B cell (primary cell): ENCODE measurements around the gene NLGN4Y. TPM values are rescaled to one million over a fixed set of nuclear protein-coding genes. Genes with fewer than 3 reads are reported as not detected.

ENCODE experiments used
- ATAC-seq: fragments of 200-7000 bp; cut with Tn5 transposase; one replicate; pipeline ENCODE4 v1.10.0; 2021; ENCODE audit warnings: low read depth, mild to moderate bottlenecking, moderate number of reproducible peaks, moderate library complexity
- CTCF ChIA-PET: fragments of 350-600 bp; sonication (Branson Sonifier 250); formaldehyde crosslinking; loops from one replicate; lab custom pipeline; 2021; ENCODE audit warnings: antibody characterized with exemption, inconsistent platforms; lab: Charles Lee
- POLR2A ChIA-PET: fragments of 350-600 bp; sonication (Branson Sonifier 250); formaldehyde crosslinking; loops from one replicate; lab custom pipeline; 2021; ENCODE audit warnings: antibody characterized with exemption; lab: Charles Lee
- DNase-seq: peaks from one replicate; pipeline ENCODE4 v3.0.0; 2013
- H2AFZ ChIP-seq: 2 replicates; pipeline ENCODE4 v1.6.1; 2012; ENCODE audit warnings: mild to moderate bottlenecking, low read depth, low read length; ENCODE audit not compliant: insufficient read depth, poor library complexity, severe bottlenecking
- H3K27ac ChIP-seq, 2 donors: 1 replicate in 1 of 2; 2 replicates in 1 of 2; pipeline ENCODE4 v1.5.1; 2012 to 2013; ENCODE audit warnings: low read length in 2 of 2, mild to moderate bottlenecking in 2 of 2, moderate library complexity in 1 of 2
- H3K27me3 ChIP-seq, 4 experiments: fragments of 200-600 bp in 1 of 4; sonication (generic) in 1 of 4; replicated peaks in 1 of 4; 1 replicate in 2 of 4; 2 replicates in 2 of 4; pipeline versions ENCODE4 v1.6.1 to v1.7.0; 2013 to 2016; ENCODE audit warnings: low read length in 3 of 4, mild to moderate bottlenecking in 2 of 4, mixed read lengths in 1 of 4, moderate library complexity in 1 of 4; ENCODE audit not compliant: insufficient read depth in 4 of 4, control insufficient read depth in 3 of 4; ENCODE audit errors: control extremely low read depth in 1 of 4
- H3K36me3 ChIP-seq, 2 experiments: replicated peaks in 1 of 2; 1 replicate in 1 of 2; 2 replicates in 1 of 2; pipeline versions ENCODE4 v1.6.1 to v1.7.1; 2013; ENCODE audit warnings: low read length in 1 of 2; ENCODE audit not compliant: insufficient read depth in 2 of 2, control insufficient read depth in 1 of 2; ENCODE audit errors: control extremely low read depth in 1 of 2, extremely low read depth in 1 of 2
- H3K4me1 ChIP-seq, 2 donors: fragments of 200-600 bp in 1 of 2; sonication (generic) in 1 of 2; 1 replicate in 1 of 2; 2 replicates in 1 of 2; pipeline versions ENCODE4 v1.5.1 to v1.6.1; 2013 to 2017; ENCODE audit warnings: low read length in 2 of 2; ENCODE audit not compliant: control insufficient read depth in 2 of 2, insufficient read depth in 2 of 2
- H3K4me2 ChIP-seq: replicated peaks from 2 replicates; pipeline ENCODE3; 2012; ENCODE audit warnings: mild to moderate bottlenecking, low read depth, low read length; ENCODE audit not compliant: poor library complexity, severe bottlenecking
- H3K4me3 ChIP-seq, 5 experiments: fragments of 200-600 bp in 1 of 5; sonication (generic) in 1 of 5; 1 replicate in 3 of 5; 2 replicates in 2 of 5; pipeline versions ENCODE4 v1.5.1 to v1.7.0; 2011 to 2016; ENCODE audit warnings: low read length in 4 of 5, mild to moderate bottlenecking in 4 of 5, low read depth in 2 of 5, control low read depth in 1 of 5, moderate library complexity in 1 of 5; ENCODE audit not compliant: insufficient read depth in 1 of 5; ENCODE audit errors: control extremely low read depth in 1 of 5, extremely low read depth in 1 of 5
- H3K79me2 ChIP-seq: fragments of 200-600 bp; sonication (generic); one replicate; pipeline ENCODE4 v1.6.0; 2016; ENCODE audit warnings: low read length; ENCODE audit not compliant: control insufficient read depth, insufficient read depth
- H3K9ac ChIP-seq: fragments of 200-600 bp; sonication (generic); 2 replicates; pipeline ENCODE4 v1.6.1; 2017; ENCODE audit warnings: mild to moderate bottlenecking, low read length, moderate library complexity
- H3K9me3 ChIP-seq, 3 donors: one replicate each; pipeline versions ENCODE4 v1.6.1 to v1.7.1; 2013; ENCODE audit warnings: low read length in 2 of 3; ENCODE audit not compliant: control insufficient read depth in 2 of 3, insufficient read depth in 1 of 3; ENCODE audit errors: control extremely low read depth in 1 of 3
- H4K20me1 ChIP-seq: 2 replicates; pipeline ENCODE4 v1.6.0; 2012; ENCODE audit warnings: mild to moderate bottlenecking, low read length; ENCODE audit not compliant: insufficient read depth, control insufficient read depth, poor library complexity, severe bottlenecking
- H3K27ac Mint-ChIP-seq: one replicate; pipeline ENCODE4 v1.8.0; 2021; ENCODE audit warnings: mixed read lengths
- H3K27me3 Mint-ChIP-seq: one replicate; pipeline ENCODE4 v1.8.0; 2021; ENCODE audit warnings: mixed read lengths
- H3K4me1 Mint-ChIP-seq: one replicate; pipeline ENCODE4 v1.8.0; 2021; ENCODE audit warnings: mixed read lengths
- H3K4me3 Mint-ChIP-seq: one replicate; pipeline ENCODE4 v1.8.0; 2021; ENCODE audit warnings: mixed read lengths
- H3K9me3 Mint-ChIP-seq: one replicate; pipeline ENCODE4 v1.8.0; 2022; ENCODE audit warnings: mixed read lengths; ENCODE audit not compliant: insufficient read depth
- EZH2 ChIP-seq: IDR thresholded peaks from 2 replicates; pipeline ENCODE4 v1.6.1; 2012; ENCODE audit warnings: borderline replicate concordance, low read depth, mild to moderate bottlenecking, moderate library complexity, low read length; ENCODE audit not compliant: insufficient read depth, poor library complexity, severe bottlenecking
- WGBS: methylation state at CpG from one replicate; pipeline ENCODE4 v1.1.5; 2013; ENCODE audit warnings: missing lambda C conversion rate; ENCODE audit not compliant: insufficient coverage; 5-methylcytosine and 5-hydroxymethylcytosine counted together
- intact Hi-C: fragments of 100-400 bp; cut with micrococcal nuclease; formaldehyde crosslinking; loops from one replicate; pipeline ENCODE4 v1.10.0; 2022
- polyA plus RNA-seq: library from polyadenylated mRNA; depleted of rRNA; stranded (reverse); fragments of >200 nt; gene quantifications from 2 replicates; pipeline ENCODE4 v1.2.3, GENCODE V29; 2012
- total RNA-seq, 2 donors: library from RNA; stranded (reverse); fragments of 120-200 nt in 1 of 2; gene quantifications; 1 replicate in 1 of 2; 2 replicates in 1 of 2; pipeline versions ENCODE4 v1.2.3 to v1.2.4, GENCODE V29; 2013 to 2022
- TF ChIP-seq, protein P1 (sequence below): fragments of 200-600 bp; IDR thresholded peaks from one replicate; pipeline ENCODE4 v1.8.0; 2022; ENCODE audit warnings: antibody characterized with exemption, mild to moderate bottlenecking

NLGN4Y gene
- total and polyA plus RNA-seq, 2 donors (not counting 1 experiment from before 2014, with no cell fraction given): 1.9 TPM; not detected in 1

DNA sequence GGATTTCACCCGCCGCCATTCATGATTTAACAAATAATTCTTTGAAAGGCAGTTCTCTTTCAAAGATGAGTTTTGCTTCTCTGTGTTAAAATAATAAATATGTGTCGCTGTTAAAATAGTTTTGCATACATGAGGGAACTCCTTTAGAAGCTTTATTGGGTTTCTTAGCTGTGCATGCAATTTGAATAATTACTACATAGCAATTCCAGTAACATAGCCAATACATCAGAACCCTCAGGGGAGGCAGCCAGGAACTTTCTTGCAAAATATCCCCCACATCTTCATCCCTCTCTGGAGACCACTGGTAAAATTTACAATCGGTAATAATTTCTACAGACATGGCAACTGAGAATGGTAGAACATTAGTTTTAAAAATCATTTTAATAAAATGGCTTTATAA lies 268.8 kb downstream of the NLGN4Y start:
- no peak overlapping the region for H3K4me2 ChIP-seq
- no peaks in the 10 kb centered on the region for H3K27me3 ChIP-seq
- H4K20me1 ChIP-seq: no peaks in the 10 kb centered on the region
- Mint-ChIP-seq H3K9me3 (no peaks in the 10 kb centered on the region), H3K4me1 (no peaks in the 10 kb centered on the region), H3K27ac (no peak overlapping the region), H3K4me3 (no peak overlapping the region), H3K27me3 (no peaks in the 10 kb centered on the region)
- H3K9me3 ChIP-seq: no peaks in the 10 kb centered on the region
- ChIA-PET POLR2A (no interaction called here), CTCF (no interaction called here)
- no CpG with 5 or more reads among the region's 4 CpGs for WGBS
- no peaks in the 10 kb centered on the region for H3K36me3 ChIP-seq
- intact Hi-C loops: no loop called here
- no peak overlapping the region for H3K4me3 ChIP-seq
- no peak overlapping the region for H3K27ac ChIP-seq
- H3K4me1 ChIP-seq: no peaks in the 10 kb centered on the region
- DNase-seq: no peak
- TF ChIP-seq, protein P1, sequence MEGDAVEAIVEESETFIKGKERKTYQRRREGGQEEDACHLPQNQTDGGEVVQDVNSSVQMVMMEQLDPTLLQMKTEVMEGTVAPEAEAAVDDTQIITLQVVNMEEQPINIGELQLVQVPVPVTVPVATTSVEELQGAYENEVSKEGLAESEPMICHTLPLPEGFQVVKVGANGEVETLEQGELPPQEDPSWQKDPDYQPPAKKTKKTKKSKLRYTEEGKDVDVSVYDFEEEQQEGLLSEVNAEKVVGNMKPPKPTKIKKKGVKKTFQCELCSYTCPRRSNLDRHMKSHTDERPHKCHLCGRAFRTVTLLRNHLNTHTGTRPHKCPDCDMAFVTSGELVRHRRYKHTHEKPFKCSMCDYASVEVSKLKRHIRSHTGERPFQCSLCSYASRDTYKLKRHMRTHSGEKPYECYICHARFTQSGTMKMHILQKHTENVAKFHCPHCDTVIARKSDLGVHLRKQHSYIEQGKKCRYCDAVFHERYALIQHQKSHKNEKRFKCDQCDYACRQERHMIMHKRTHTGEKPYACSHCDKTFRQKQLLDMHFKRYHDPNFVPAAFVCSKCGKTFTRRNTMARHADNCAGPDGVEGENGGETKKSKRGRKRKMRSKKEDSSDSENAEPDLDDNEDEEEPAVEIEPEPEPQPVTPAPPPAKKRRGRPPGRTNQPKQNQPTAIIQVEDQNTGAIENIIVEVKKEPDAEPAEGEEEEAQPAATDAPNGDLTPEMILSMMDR: no peak
- no peak for TF ChIP-seq EZH2
- H3K79me2 ChIP-seq: no peaks in the 10 kb centered on the region
- no peak overlapping the region for H2AFZ ChIP-seq
- no peak overlapping the region for H3K9ac ChIP-seq
- no peak for ATAC-seq

DNA sequence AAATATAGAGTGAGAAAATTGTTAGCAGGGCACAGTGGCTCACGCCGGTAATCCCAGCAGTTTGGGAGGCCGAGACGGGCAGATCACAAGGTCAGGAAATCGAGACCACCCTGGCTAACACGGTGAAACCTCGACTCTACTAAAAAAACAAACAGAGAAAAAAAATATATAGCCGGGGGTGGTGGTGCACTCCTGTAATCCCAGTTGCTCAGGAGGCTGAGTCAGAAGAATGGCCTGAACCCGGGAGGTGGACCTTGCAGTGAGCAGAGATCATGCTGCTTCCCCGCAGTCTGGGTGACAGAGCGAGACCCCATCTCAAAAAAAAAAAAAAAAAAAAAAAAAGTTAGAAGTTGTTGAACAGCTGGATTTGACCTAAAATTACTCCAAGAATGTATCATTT lies 269.3 kb downstream of the NLGN4Y start:
- H4K20me1 ChIP-seq: no peaks in the 10 kb centered on the region
- H3K4me2 ChIP-seq: no peak overlapping the region
- no peaks in the 10 kb centered on the region for H3K9me3 ChIP-seq
- H3K27me3 ChIP-seq: no peaks in the 10 kb centered on the region
- no peak overlapping the region for H2AFZ ChIP-seq
- H3K4me1 ChIP-seq: no peaks in the 10 kb centered on the region
- TF ChIP-seq, protein P1: no peak
- TF ChIP-seq EZH2: no peak
- H3K79me2 ChIP-seq: no peaks in the 10 kb centered on the region
- ChIA-PET CTCF (interaction anchor here (0.6 kb wide), 1 partner anchor 1307 kb away, joined by 3 read pairs; no protein-coding TSS in a partner anchor), POLR2A (no interaction called here)
- no peak overlapping the region for H3K27ac Mint-ChIP-seq
- H3K4me3 ChIP-seq: no peak overlapping the region
- no peak overlapping the region for H3K9ac ChIP-seq
- H3K36me3 ChIP-seq: no peaks in the 10 kb centered on the region
- intact Hi-C loops: no loop called here
- H3K4me3 Mint-ChIP-seq: no peak overlapping the region
- no peak for ATAC-seq
- H3K4me1 Mint-ChIP-seq: no peaks in the 10 kb centered on the region
- H3K27ac ChIP-seq: no peak overlapping the region
- no CpG with 5 or more reads among the region's 11 CpGs for WGBS
- DNase-seq: no peak
- H3K9me3 Mint-ChIP-seq: no peaks in the 10 kb centered on the region
- no peaks in the 10 kb centered on the region for H3K27me3 Mint-ChIP-seq
